ENCODE data around the gene LGALS9. TPM values are rescaled to one million over a fixed set of nuclear protein-coding genes. Genes with fewer than 3 reads are reported as not detected.

The LGALS9 gene
- total RNA-seq, result 10 to 100 TPM in 3 of 4 donors, not detected in 1; 14.4 to 31.8 (median 15.2) TPM

DNA sequence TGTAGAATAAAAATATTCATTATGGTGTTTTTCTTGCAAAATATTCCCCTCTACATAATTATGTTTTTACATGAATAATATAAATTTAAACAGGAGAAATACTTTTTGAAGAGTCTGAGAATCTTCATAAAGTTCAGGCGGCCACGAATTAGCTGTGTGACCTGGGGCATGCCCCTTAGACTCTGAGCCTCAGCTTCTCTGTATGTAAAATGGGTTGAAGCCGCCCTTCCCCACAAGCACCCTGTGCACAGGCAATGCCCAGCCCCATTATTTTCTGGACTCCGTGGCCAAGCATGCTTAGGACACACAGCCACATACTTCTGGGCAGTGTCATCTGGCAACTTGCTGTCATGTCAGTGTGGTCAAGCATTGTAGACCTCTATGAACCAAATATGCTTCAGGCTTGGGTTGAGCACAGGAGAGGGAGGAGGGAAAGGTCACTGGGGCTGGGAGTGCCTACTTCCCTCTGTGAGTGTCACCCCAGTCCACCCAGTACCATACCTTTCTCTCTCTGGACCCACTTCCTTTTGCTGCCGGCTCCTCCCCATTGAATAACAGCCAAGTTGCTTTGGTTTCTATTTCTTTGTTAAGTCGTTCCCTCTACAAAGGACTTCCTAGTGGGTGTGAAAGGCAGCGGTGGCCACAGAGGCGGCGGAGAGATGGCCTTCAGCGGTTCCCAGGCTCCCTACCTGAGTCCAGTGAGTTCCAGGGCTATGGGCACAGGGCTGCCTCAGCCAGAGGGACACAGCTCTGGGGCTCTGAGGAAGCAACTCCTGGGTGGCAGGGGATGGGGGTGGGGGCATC lies at the start of gene LGALS9:
TSS of gene LGALS9 (plus strand) at position 582 of the 804 bp plus-strand sequence. CDS start at position 660, 78 bp downstream.
- no peak for DNase-seq
- no peak for TF ChIP-seq POLR2A (IDR thresholded peaks at IDR 0.05)
- TF ChIP-seq, protein P1, sequence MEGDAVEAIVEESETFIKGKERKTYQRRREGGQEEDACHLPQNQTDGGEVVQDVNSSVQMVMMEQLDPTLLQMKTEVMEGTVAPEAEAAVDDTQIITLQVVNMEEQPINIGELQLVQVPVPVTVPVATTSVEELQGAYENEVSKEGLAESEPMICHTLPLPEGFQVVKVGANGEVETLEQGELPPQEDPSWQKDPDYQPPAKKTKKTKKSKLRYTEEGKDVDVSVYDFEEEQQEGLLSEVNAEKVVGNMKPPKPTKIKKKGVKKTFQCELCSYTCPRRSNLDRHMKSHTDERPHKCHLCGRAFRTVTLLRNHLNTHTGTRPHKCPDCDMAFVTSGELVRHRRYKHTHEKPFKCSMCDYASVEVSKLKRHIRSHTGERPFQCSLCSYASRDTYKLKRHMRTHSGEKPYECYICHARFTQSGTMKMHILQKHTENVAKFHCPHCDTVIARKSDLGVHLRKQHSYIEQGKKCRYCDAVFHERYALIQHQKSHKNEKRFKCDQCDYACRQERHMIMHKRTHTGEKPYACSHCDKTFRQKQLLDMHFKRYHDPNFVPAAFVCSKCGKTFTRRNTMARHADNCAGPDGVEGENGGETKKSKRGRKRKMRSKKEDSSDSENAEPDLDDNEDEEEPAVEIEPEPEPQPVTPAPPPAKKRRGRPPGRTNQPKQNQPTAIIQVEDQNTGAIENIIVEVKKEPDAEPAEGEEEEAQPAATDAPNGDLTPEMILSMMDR (IDR thresholded peaks at IDR 0.05), result no peak
- no peaks in the 10 kb centered on the region for H3K36me3 ChIP-seq
- intact Hi-C loops (cut with DNase I; ENCODE audit: low total_unique reads), result no loop called here
- H3K4me1 ChIP-seq, result no peaks in the 10 kb centered on the region
- no peak within 1 kb of the TSS for H3K4me3 ChIP-seq
- H3K9me3 ChIP-seq, result no peaks in the 10 kb centered on the region
- H3K27ac ChIP-seq, result peak within 1 kb of the TSS; percentile 80 to 81
- H3K27me3 ChIP-seq, result no peaks in the 10 kb centered on the region

DNA sequence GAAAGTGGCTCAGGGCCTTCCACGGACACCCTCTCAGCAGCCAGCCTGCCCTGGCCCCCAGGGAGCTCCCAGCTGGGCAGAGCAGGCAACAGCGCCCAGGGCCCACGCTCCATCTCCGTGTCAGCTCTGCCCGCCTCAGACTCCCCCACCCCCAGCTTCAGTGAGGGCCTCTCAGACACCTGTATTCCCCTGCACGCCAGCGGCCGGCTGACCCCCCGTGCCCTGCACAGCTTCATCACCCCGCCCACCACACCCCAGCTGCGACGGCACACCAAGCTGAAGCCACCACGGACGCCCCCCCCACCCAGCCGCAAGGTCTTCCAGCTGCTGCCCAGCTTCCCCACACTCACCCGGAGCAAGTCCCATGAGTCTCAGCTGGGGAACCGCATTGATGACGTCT lies 48.3 kb upstream of the LGALS9 start:
- no peaks in the 10 kb centered on the region for H3K9me3 ChIP-seq
- H3K27ac ChIP-seq, result no peak overlapping the region
- H3K27me3 ChIP-seq, result no peaks in the 10 kb centered on the region
- peaks cover 0 to 7% of the 10 kb centered on the region in 2 donors for H3K4me1 ChIP-seq
- no peak for DNase-seq
- no peak for TF ChIP-seq POLR2A (IDR thresholded peaks at IDR 0.05)
- TF ChIP-seq, protein P1 (IDR thresholded peaks at IDR 0.05), result no peak
- no peak overlapping the region for H3K4me3 ChIP-seq
- no peaks in the 10 kb centered on the region for H3K36me3 ChIP-seq
- intact Hi-C loops (cut with DNase I; ENCODE audit: low total_unique reads), result no loop called here

DNA sequence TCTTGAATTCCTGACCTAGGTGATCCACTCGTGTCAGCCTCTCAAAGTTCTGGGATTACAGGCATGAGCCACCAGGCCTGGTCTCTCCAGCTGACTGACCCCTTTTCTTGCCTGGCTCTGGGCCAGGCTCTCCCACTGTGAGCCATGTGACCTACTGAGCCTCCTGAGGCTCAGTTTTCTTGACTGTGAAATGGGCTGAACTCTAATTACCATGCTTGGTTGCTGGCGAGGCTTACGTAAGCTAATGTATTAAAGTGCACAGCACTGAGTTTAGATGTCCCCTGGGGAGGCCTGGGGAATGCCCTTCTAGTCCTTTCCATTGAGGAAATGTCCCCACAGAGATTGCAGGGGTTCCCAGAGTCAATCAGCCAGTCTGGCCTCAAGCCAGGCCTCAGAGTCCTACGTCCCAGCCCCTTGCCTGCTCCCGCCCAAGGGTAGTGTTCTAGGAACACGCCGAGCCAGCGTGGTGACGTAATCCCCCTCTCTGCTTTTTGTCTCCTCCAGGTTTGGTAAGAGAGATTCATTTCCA lies 45.8 kb upstream of the LGALS9 start:
- Histone ChIP-seq H3K4me1 (no peaks in the 10 kb centered on the region), H3K27ac (peak overlapping the region in 1 of 2 donors; percentile 33), H3K36me3 (no peaks in the 10 kb centered on the region), H3K4me3 (no peak overlapping the region), H3K9me3 (no peaks in the 10 kb centered on the region), H3K27me3 (no peaks in the 10 kb centered on the region)
- no peak for DNase-seq
- intact Hi-C loops (cut with DNase I; ENCODE audit: low total_unique reads), result no loop called here
- no peak for TF ChIP-seq POLR2A (IDR thresholded peaks at IDR 0.05)
- TF ChIP-seq, protein P1 (IDR thresholded peaks at IDR 0.05), result no peak

DNA sequence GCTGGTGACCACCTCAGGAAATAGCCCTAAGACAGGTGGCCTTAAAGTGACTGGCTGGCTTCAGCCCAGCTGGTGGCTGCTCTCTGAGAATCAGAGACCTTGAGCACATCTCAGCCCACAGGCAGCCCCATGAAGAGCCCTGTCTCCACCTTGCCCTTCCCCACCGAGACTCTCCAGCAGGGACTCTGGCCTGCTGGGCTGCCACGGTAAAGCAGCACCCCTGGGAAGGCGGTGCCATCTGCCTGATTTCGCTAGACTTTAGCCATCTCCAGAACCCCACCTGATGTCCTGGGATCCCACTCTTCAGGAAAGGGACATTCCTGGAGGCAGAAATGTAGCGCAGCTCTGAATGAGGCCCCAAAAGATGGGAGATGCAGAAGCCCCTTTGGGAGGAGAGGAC lies 45.2 kb upstream of the LGALS9 start:
- Histone ChIP-seq H3K27ac (peak overlapping the region in 1 of 2 donors; percentile 33), H3K27me3 (no peaks in the 10 kb centered on the region), H3K4me1 (no peaks in the 10 kb centered on the region), H3K9me3 (no peaks in the 10 kb centered on the region), H3K4me3 (no peak overlapping the region), H3K36me3 (no peaks in the 10 kb centered on the region)
- TF ChIP-seq POLR2A (IDR thresholded peaks at IDR 0.05), result no peak
- TF ChIP-seq, protein P1 (IDR thresholded peaks at IDR 0.05), result no peak
- DNase-seq, result no peak
- intact Hi-C loops (cut with DNase I; ENCODE audit: low total_unique reads), result no loop called here

DNA sequence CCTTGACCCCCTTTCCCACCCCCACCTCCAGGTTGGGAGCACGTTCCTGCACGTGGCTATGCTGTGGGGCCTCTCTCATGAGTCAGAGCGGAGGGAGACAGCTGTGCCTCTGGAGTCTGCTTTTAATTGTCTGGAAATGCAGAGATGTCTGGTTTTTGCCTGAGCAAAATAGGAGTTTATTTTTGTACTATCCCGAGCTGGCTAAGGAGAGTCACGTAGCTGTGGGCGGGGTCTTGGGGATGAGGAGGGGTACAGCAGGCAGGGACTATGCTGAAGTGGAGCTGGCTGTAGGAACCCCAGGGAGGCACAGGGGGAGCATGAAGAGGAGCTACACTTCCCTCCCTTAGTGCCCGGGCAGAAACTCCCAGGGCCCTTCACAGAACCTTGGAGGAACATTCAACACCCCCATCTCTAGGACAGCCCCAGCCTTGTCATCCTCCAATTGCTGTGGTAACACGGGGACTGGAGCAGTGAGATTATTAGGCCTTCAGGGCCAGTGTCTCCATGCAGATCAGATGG lies 44.7 kb upstream of the LGALS9 start:
- TF ChIP-seq POLR2A (IDR thresholded peaks at IDR 0.05), result no peak
- TF ChIP-seq, protein P1 (IDR thresholded peaks at IDR 0.05), result no peak
- no peaks in the 10 kb centered on the region for H3K9me3 ChIP-seq
- no peaks in the 10 kb centered on the region for H3K4me1 ChIP-seq
- no peaks in the 10 kb centered on the region for H3K27me3 ChIP-seq
- peak overlapping the region in 1 of 2 donors; percentile 33 for H3K27ac ChIP-seq
- no peak overlapping the region for H3K4me3 ChIP-seq
- no peak for DNase-seq
- no peaks in the 10 kb centered on the region for H3K36me3 ChIP-seq
- intact Hi-C loops (cut with DNase I; ENCODE audit: low total_unique reads), result no loop called here
